ENCODE results near the gene POLR3GL.

DNA sequence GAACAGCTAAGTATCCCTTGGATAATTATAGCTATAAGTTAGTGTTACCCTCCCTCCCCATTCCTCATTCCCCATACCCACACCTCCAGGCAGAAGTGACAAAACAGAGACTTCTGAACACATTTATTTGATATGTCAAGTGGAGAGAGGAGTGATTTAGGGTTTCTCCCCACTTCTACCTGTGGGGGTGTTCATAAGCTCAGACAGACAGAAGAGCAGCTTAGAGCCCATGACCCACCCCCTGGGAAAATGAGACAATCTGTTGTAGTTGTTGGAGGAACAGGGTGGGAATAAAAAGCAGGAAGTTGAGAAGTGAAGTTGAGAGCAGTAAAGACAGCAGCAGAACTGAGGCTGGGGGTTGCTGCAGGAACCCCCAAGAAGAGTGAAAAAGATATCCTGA, 5.2 kb upstream of the POLR3GL start:
- TF ChIP-seq, protein P1, sequence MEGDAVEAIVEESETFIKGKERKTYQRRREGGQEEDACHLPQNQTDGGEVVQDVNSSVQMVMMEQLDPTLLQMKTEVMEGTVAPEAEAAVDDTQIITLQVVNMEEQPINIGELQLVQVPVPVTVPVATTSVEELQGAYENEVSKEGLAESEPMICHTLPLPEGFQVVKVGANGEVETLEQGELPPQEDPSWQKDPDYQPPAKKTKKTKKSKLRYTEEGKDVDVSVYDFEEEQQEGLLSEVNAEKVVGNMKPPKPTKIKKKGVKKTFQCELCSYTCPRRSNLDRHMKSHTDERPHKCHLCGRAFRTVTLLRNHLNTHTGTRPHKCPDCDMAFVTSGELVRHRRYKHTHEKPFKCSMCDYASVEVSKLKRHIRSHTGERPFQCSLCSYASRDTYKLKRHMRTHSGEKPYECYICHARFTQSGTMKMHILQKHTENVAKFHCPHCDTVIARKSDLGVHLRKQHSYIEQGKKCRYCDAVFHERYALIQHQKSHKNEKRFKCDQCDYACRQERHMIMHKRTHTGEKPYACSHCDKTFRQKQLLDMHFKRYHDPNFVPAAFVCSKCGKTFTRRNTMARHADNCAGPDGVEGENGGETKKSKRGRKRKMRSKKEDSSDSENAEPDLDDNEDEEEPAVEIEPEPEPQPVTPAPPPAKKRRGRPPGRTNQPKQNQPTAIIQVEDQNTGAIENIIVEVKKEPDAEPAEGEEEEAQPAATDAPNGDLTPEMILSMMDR (IDR thresholded peaks at IDR 0.05): no peak
- TF ChIP-seq POLR2A (IDR thresholded peaks at IDR 0.05): no peak

All from gastroesophageal sphincter (tissue), 3 donors.